ENCODE measurements around the gene CPT1B.

CPT1B gene

GRCh38 chr22:50607659-50608020, 29.4 kb upstream of the CPT1B start:
- no peak for DNase-seq (ENCODE audit: extremely low read depth, low read depth)

GRCh38 chr22:50606946-50607658, 28.9 kb upstream of the CPT1B start:
- TF ChIP-seq CTCF (IDR thresholded peaks at IDR 0.05; ENCODE audit: low read depth, low read length) = no peak
- no peak for DNase-seq (ENCODE audit: extremely low read depth, low read depth)

More at GRCh38 chr22:50607659-50608020, 29.4 kb upstream of the CPT1B start:
- TF ChIP-seq CTCF (IDR thresholded peaks at IDR 0.05; ENCODE audit: low read depth, low read length) = no peak

GRCh38 chr22:50606165-50606945, 28.1 kb upstream of the CPT1B start:
- no peak for TF ChIP-seq CTCF (IDR thresholded peaks at IDR 0.05; ENCODE audit: low read depth, low read length)
- DNase-seq (ENCODE audit: extremely low read depth, low read depth) = no peak

GRCh38 chr22:50605613-50606074, 27.4 kb upstream of the CPT1B start:
- DNase-seq (ENCODE audit: extremely low read depth, low read depth) = no peak
- no peak for TF ChIP-seq CTCF (IDR thresholded peaks at IDR 0.05; ENCODE audit: low read depth, low read length)

- DNase-seq (ENCODE audit: extremely low read depth, low read depth) = no peak
- no peak for TF ChIP-seq CTCF (IDR thresholded peaks at IDR 0.05; ENCODE audit: low read depth, low read length)
Observed at GRCh38 chr22:50605002-50605612, 26.9 kb upstream of the CPT1B start.

- TF ChIP-seq CTCF (IDR thresholded peaks at IDR 0.05; ENCODE audit: low read depth, low read length) = no peak
- no peak for DNase-seq (ENCODE audit: extremely low read depth, low read depth)
Observed at GRCh38 chr22:50604256-50605001, 26.2 kb upstream of the CPT1B start.

All from AG09319 (cell line).